Osteoblast (primary cell): ENCODE measurements around the gene OR11L1. TPM values are rescaled to one million over a fixed set of nuclear protein-coding genes. Genes with fewer than 3 reads are reported as not detected.

Experiments
- DNase-seq: peaks from one replicate; pipeline ENCODE4 v3.0.0; 2011; ENCODE audit warnings: low spot score, mixed read lengths; ENCODE audit not compliant: insufficient read length; ENCODE audit errors: missing footprints
- H2AFZ ChIP-seq: 2 replicates; pipeline ENCODE4 v1.6.0; 2011; ENCODE audit warnings: mild to moderate bottlenecking, low read length
- H3K27ac ChIP-seq: 2 replicates; pipeline ENCODE4 v1.5.1; 2011; ENCODE audit warnings: mild to moderate bottlenecking, low read depth, low read length, moderate library complexity
- H3K27me3 ChIP-seq: 2 replicates; pipeline ENCODE4 v1.6.0; 2012; ENCODE audit warnings: mild to moderate bottlenecking, control low read depth, inconsistent platforms, low read length, moderate library complexity; ENCODE audit not compliant: insufficient read depth
- H3K36me3 ChIP-seq: 2 replicates; pipeline ENCODE4 v1.5.1; 2011; ENCODE audit warnings: mild to moderate bottlenecking, low read length, control low read depth, moderate library complexity; ENCODE audit not compliant: insufficient read depth
- H3K4me1 ChIP-seq: 2 replicates; pipeline ENCODE4 v1.5.1; 2011; ENCODE audit warnings: mild to moderate bottlenecking, low read length, control low read depth, moderate library complexity; ENCODE audit not compliant: insufficient read depth
- H3K4me2 ChIP-seq: 2 replicates; pipeline ENCODE4 v1.6.0; 2011; ENCODE audit warnings: mild to moderate bottlenecking, low read length; ENCODE audit not compliant: insufficient read depth
- H3K4me3 ChIP-seq: fragments of 200-600 bp; sonication (generic); 3 replicates; pipeline ENCODE4 v1.5.1; 2012; ENCODE audit warnings: mild to moderate bottlenecking, low read length, inconsistent platforms; ENCODE audit not compliant: insufficient read depth
- H3K79me2 ChIP-seq: 2 replicates; pipeline ENCODE4 v1.6.0; 2012; ENCODE audit warnings: mild to moderate bottlenecking, low read length, control low read depth, inconsistent platforms; ENCODE audit not compliant: insufficient read depth
- H3K9me3 ChIP-seq: 2 replicates; pipeline ENCODE4 v1.5.1; 2011; ENCODE audit warnings: low read depth, low read length, control low read depth
- H4K20me1 ChIP-seq: 2 replicates; pipeline ENCODE4 v1.6.0; 2012; ENCODE audit warnings: mild to moderate bottlenecking, low read length, control low read depth; ENCODE audit not compliant: insufficient read depth
- CTCF ChIP-seq: IDR thresholded peaks from 2 replicates; pipeline ENCODE4 v1.5.1; 2011; ENCODE audit warnings: mild to moderate bottlenecking, low read depth, low read length, moderate library complexity; ENCODE audit errors: extremely low read depth
- total RNA-seq: library from RNA; depleted of rRNA; stranded (reverse); fragments of >200 nt; gene quantifications from 2 replicates; pipeline ENCODE4 v1.2.3, GENCODE V29; 2012

OR11L1 gene
- not detected in 2 replicates for total RNA-seq

GRCh38 chr1:247841796-247842195, at the start of gene OR11L1:
Gene OR11L1 (minus strand): TSS chr1:247841896. CDS start chr1:247841896, 0 bp downstream.
- H3K27ac ChIP-seq = no peak within 1 kb of the TSS
- no peak within 1 kb of the TSS for H3K4me2 ChIP-seq
- DNase-seq = no peak
- TF ChIP-seq CTCF = no peak
- H2AFZ ChIP-seq = no peak within 1 kb of the TSS
- no peaks in the 10 kb centered on the region for H4K20me1 ChIP-seq
- no peaks in the 10 kb centered on the region for H3K9me3 ChIP-seq
- no peaks in the 10 kb centered on the region for H3K4me1 ChIP-seq
- H3K27me3 ChIP-seq = no peaks in the 10 kb centered on the region
- H3K4me3 ChIP-seq = no peak within 1 kb of the TSS
- H3K79me2 ChIP-seq = no peaks in the 10 kb centered on the region
- H3K36me3 ChIP-seq = no peaks in the 10 kb centered on the region

GRCh38 chr1:247884797-247885413, 43.2 kb upstream of the OR11L1 start:
- no peaks in the 10 kb centered on the region for H3K9me3 ChIP-seq
- no peak overlapping the region for H3K4me3 ChIP-seq
- DNase-seq = peak; percentile 11
- no peaks in the 10 kb centered on the region for H4K20me1 ChIP-seq
- H3K79me2 ChIP-seq = no peaks in the 10 kb centered on the region
- H3K27ac ChIP-seq = no peak overlapping the region
- no peak overlapping the region for H3K4me2 ChIP-seq
- H2AFZ ChIP-seq = no peak overlapping the region
- H3K27me3 ChIP-seq = no peaks in the 10 kb centered on the region
- no peaks in the 10 kb centered on the region for H3K4me1 ChIP-seq
- H3K36me3 ChIP-seq = no peaks in the 10 kb centered on the region
- no peak for TF ChIP-seq CTCF

- H3K4me3 ChIP-seq = no peak overlapping the region
- H3K27ac ChIP-seq = no peak overlapping the region
- H3K27me3 ChIP-seq = no peaks in the 10 kb centered on the region
- H4K20me1 ChIP-seq = no peaks in the 10 kb centered on the region
- H3K36me3 ChIP-seq = no peaks in the 10 kb centered on the region
- peak; percentile 59 for DNase-seq
- TF ChIP-seq CTCF = no peak
- H3K9me3 ChIP-seq = no peaks in the 10 kb centered on the region
- no peak overlapping the region for H2AFZ ChIP-seq
- H3K4me1 ChIP-seq = no peaks in the 10 kb centered on the region
- H3K79me2 ChIP-seq = no peaks in the 10 kb centered on the region
- no peak overlapping the region for H3K4me2 ChIP-seq
Measured at GRCh38 chr1:247883346-247883745, 41.6 kb upstream of the OR11L1 start.

GRCh38 chr1:247865416-247865815, 23.7 kb upstream of the OR11L1 start:
- Histone ChIP-seq H3K4me2 (no peak overlapping the region), H3K27me3 (no peaks in the 10 kb centered on the region), H3K4me3 (no peak overlapping the region), H3K4me1 (no peaks in the 10 kb centered on the region), H3K27ac (no peak overlapping the region), H3K9me3 (no peaks in the 10 kb centered on the region), H4K20me1 (no peaks in the 10 kb centered on the region), H3K79me2 (no peaks in the 10 kb centered on the region), H2AFZ (no peak overlapping the region), H3K36me3 (no peaks in the 10 kb centered on the region)
- no peak for TF ChIP-seq CTCF
- no peak for DNase-seq
